Sigmoid colon (tissue), 4 donors: ENCODE measurements around the gene RAET1G.

Source experiments
- EP300 ChIP-seq, 4 donors: sonication (generic); formaldehyde crosslinking; IDR thresholded peaks; one replicate each; pipeline ENCODE4 v1.6.1; 2017; ENCODE audit warnings: antibody characterized with exemption in 4 of 4
- POLR2A ChIP-seq, 2 donors: fragments of 450-650 bp; IDR thresholded peaks; one replicate each; pipeline ENCODE4 v1.6.1; 2016; ENCODE audit warnings: antibody characterized with exemption in 2 of 2, mild to moderate bottlenecking in 2 of 2, moderate library complexity in 2 of 2
- POLR2AphosphoS5 ChIP-seq, 4 donors: sonication (generic); formaldehyde crosslinking; IDR thresholded peaks; one replicate each; pipeline ENCODE4 v1.6.1; 2017; ENCODE audit warnings: antibody characterized with exemption in 4 of 4
- TF ChIP-seq, protein P1 (sequence below), 4 experiments: fragments of 450-650 bp in 3 of 4; fragments of 200-600 bp in 1 of 4; IDR thresholded peaks; one replicate each; pipeline ENCODE4 v1.5.1; 2016 to 2019; ENCODE audit warnings: antibody characterized with exemption in 4 of 4, mild to moderate bottlenecking in 3 of 4, moderate library complexity in 2 of 4

DNA sequence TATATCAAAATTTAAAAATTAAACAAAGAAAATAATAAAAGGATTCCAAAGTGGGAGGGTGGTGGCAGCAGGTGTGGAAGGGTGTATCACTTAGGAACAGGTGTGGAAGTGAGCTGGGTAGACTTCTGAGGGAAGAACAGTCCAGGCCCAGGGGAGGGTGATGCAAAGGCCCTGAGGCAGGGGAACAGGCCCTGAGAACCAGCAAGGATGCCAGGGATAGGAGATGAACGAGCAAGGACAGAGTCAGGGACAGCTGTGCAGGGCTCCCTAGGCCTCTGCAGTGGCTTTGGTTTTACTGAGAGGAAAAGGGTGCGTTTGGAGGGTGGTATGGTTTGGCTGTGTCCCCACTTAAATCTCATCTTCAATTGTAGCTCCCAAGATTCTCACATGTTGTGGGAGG, 15.6 kb downstream of the RAET1G start:
- TF ChIP-seq, protein P1, sequence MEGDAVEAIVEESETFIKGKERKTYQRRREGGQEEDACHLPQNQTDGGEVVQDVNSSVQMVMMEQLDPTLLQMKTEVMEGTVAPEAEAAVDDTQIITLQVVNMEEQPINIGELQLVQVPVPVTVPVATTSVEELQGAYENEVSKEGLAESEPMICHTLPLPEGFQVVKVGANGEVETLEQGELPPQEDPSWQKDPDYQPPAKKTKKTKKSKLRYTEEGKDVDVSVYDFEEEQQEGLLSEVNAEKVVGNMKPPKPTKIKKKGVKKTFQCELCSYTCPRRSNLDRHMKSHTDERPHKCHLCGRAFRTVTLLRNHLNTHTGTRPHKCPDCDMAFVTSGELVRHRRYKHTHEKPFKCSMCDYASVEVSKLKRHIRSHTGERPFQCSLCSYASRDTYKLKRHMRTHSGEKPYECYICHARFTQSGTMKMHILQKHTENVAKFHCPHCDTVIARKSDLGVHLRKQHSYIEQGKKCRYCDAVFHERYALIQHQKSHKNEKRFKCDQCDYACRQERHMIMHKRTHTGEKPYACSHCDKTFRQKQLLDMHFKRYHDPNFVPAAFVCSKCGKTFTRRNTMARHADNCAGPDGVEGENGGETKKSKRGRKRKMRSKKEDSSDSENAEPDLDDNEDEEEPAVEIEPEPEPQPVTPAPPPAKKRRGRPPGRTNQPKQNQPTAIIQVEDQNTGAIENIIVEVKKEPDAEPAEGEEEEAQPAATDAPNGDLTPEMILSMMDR (IDR thresholded peaks at IDR 0.05), result no peak
- TF ChIP-seq POLR2A (IDR thresholded peaks at IDR 0.05) (no peak), POLR2AphosphoS5 (IDR thresholded peaks at IDR 0.05) (no peak), EP300 (IDR thresholded peaks at IDR 0.05) (no peak)
